Tibial nerve (tissue), 3 donors: ENCODE data around the gene FRMD4A.

Experiments
- CTCF ChIP-seq, 5 experiments: fragments of 200-600 bp in 3 of 5; fragments of 450-650 bp in 2 of 5; sonication (generic) in 3 of 5; IDR thresholded peaks; one replicate each; pipeline ENCODE4 v1.5.1; 2016 to 2019; ENCODE audit warnings: antibody characterized with exemption in 5 of 5, mild to moderate bottlenecking in 3 of 5, moderate library complexity in 2 of 5
- POLR2A ChIP-seq, 2 donors: fragments of 450-650 bp; IDR thresholded peaks; one replicate each; pipeline ENCODE4 v1.6.1; 2017; ENCODE audit warnings: antibody characterized with exemption in 2 of 2, mild to moderate bottlenecking in 2 of 2, moderate library complexity in 2 of 2

DNA sequence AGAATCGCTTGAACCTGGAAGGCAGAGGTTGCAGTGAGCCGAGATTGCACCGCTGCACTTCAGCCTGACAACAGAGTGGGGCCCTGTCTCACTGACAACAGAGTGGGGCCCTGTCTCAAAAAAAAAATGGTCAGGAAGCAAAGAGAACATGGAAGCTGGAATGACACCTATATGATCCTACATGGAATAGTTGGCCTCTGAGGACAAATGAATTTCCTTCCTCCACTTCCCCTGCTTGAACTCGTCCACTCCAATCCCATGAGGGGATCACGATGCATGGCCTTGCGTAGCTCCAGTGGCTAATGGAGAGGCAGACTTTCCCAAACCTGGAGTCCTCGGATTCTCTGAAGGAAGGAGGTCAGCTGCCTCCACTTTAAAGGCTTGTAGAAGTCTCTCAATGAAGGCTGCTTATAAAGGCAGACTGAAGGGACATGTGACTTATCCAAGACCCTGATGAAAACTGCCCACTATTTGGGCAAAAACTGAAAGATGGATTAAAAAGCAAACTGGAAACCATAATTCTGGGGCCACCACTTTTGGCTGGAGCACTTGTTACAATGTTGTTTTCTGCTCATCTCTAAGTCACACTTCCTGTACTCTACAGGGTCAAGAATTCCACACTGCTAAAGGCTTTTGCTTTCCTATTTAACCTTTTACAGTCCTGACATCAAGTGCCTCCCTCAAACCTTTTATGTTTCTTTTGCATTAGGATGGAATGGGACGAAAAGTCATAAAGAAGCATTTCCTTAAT lies 529.4 kb downstream of the FRMD4A start:
- no peak for TF ChIP-seq POLR2A (IDR thresholded peaks at IDR 0.05)
- TF ChIP-seq CTCF (IDR thresholded peaks at IDR 0.05), result no peak
